Osteoblast (primary cell): ENCODE data around the gene FAM186B. TPM values are rescaled to one million over a fixed set of nuclear protein-coding genes. Genes with fewer than 3 reads are reported as not detected.
"Not testable (repeated sequence)": the region's sequence is repeated elsewhere in the genome, so short reads cannot be mapped to it uniquely, and the experiment has no call there.

Experiments
- DNase-seq: peaks from one replicate; pipeline ENCODE4 v3.0.0; 2011; ENCODE audit warnings: low spot score, mixed read lengths; ENCODE audit not compliant: insufficient read length; ENCODE audit errors: missing footprints
- H2AFZ ChIP-seq: 2 replicates; pipeline ENCODE4 v1.6.0; 2011; ENCODE audit warnings: mild to moderate bottlenecking, low read length
- H3K27ac ChIP-seq: 2 replicates; pipeline ENCODE4 v1.5.1; 2011; ENCODE audit warnings: mild to moderate bottlenecking, low read depth, low read length, moderate library complexity
- H3K27me3 ChIP-seq: 2 replicates; pipeline ENCODE4 v1.6.0; 2012; ENCODE audit warnings: mild to moderate bottlenecking, control low read depth, inconsistent platforms, low read length, moderate library complexity; ENCODE audit not compliant: insufficient read depth
- H3K36me3 ChIP-seq: 2 replicates; pipeline ENCODE4 v1.5.1; 2011; ENCODE audit warnings: mild to moderate bottlenecking, low read length, control low read depth, moderate library complexity; ENCODE audit not compliant: insufficient read depth
- H3K4me1 ChIP-seq: 2 replicates; pipeline ENCODE4 v1.5.1; 2011; ENCODE audit warnings: mild to moderate bottlenecking, low read length, control low read depth, moderate library complexity; ENCODE audit not compliant: insufficient read depth
- H3K4me2 ChIP-seq: 2 replicates; pipeline ENCODE4 v1.6.0; 2011; ENCODE audit warnings: mild to moderate bottlenecking, low read length; ENCODE audit not compliant: insufficient read depth
- H3K4me3 ChIP-seq: fragments of 200-600 bp; sonication (generic); 3 replicates; pipeline ENCODE4 v1.5.1; 2012; ENCODE audit warnings: mild to moderate bottlenecking, low read length, inconsistent platforms; ENCODE audit not compliant: insufficient read depth
- H3K79me2 ChIP-seq: 2 replicates; pipeline ENCODE4 v1.6.0; 2012; ENCODE audit warnings: mild to moderate bottlenecking, low read length, control low read depth, inconsistent platforms; ENCODE audit not compliant: insufficient read depth
- H3K9me3 ChIP-seq: 2 replicates; pipeline ENCODE4 v1.5.1; 2011; ENCODE audit warnings: low read depth, low read length, control low read depth
- H4K20me1 ChIP-seq: 2 replicates; pipeline ENCODE4 v1.6.0; 2012; ENCODE audit warnings: mild to moderate bottlenecking, low read length, control low read depth; ENCODE audit not compliant: insufficient read depth
- CTCF ChIP-seq: IDR thresholded peaks from 2 replicates; pipeline ENCODE4 v1.5.1; 2011; ENCODE audit warnings: mild to moderate bottlenecking, low read depth, low read length, moderate library complexity; ENCODE audit errors: extremely low read depth
- total RNA-seq: library from RNA; depleted of rRNA; stranded (reverse); fragments of >200 nt; gene quantifications from 2 replicates; pipeline ENCODE4 v1.2.3, GENCODE V29; 2012

The FAM186B gene
- total RNA-seq, 1 donor, result 0.72 TPM

DNA sequence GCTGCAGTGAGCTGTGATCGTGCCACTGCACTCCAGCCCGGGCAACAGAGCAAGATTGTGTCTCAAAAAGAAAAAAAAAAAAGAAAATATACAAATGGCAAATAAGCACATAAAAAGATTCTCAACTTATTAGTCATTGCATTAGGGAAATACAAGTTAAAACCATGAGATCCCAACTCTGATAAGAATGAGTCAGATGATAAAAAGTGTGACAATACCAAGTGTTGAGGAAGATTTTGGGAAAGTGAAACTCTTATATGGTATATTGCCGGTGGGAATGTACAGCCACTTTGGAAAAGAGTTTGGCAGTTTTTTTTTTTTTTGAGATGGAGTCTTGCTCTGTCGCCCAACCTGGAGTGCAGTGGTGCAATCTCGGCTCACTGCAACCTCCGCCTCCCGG, 10.3 kb upstream of the FAM186B start:
- Histone ChIP-seq H3K36me3 (no peaks in the 10 kb centered on the region), H2AFZ (no peak overlapping the region), H3K9me3 (no peaks in the 10 kb centered on the region), H3K4me3 (no peak overlapping the region), H3K79me2 (no peaks in the 10 kb centered on the region), H3K27ac (no peak overlapping the region), H3K4me2 (no peak overlapping the region), H3K27me3 (peaks cover 11% of the 10 kb centered on the region), H4K20me1 (no peaks in the 10 kb centered on the region), H3K4me1 (no peaks in the 10 kb centered on the region)
- TF ChIP-seq CTCF, result no peak
- no peak for DNase-seq

GRCh38 chr12:49612210-49612609, 6.8 kb upstream of the FAM186B start:
- no peaks in the 10 kb centered on the region for H3K36me3 ChIP-seq
- no peaks in the 10 kb centered on the region for H3K9me3 ChIP-seq
- no peak overlapping the region for H2AFZ ChIP-seq
- no peak for TF ChIP-seq CTCF
- no peak overlapping the region for H3K4me2 ChIP-seq
- H3K27me3 ChIP-seq, result no peaks in the 10 kb centered on the region
- H3K79me2 ChIP-seq, result no peaks in the 10 kb centered on the region
- no peak overlapping the region for H3K4me3 ChIP-seq
- no peaks in the 10 kb centered on the region for H3K4me1 ChIP-seq
- DNase-seq, result no peak
- no peaks in the 10 kb centered on the region for H4K20me1 ChIP-seq
- H3K27ac ChIP-seq, result no peak overlapping the region

- H3K4me1 ChIP-seq, H4K20me1 ChIP-seq, H3K27me3 ChIP-seq, H2AFZ ChIP-seq, H3K27ac ChIP-seq, DNase-seq, H3K36me3 ChIP-seq, H3K9me3 ChIP-seq, H3K79me2 ChIP-seq, H3K4me2 ChIP-seq, H3K4me3 ChIP-seq: not testable (repeated sequence)
Measured at GRCh38 chr12:49610785-49611184, 5.3 kb upstream of the FAM186B start.

DNA sequence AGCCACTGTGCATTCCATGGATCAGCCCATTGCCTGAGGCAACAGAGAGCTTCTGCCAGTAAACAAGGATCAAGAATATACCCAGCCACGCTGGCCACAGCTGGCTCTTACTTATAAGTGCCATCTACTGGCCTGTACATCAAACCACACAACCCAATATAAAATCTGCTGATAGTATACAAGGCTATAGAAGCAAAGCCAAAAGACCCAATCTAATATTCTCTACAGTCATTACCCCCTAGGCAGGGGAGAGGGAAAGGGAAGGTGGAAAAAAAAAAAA, 4.4 kb upstream of the FAM186B start:
- no peak overlapping the region for H3K4me3 ChIP-seq
- no peaks in the 10 kb centered on the region for H3K79me2 ChIP-seq
- no peak overlapping the region for H3K4me2 ChIP-seq
- H3K27me3 ChIP-seq, result no peaks in the 10 kb centered on the region
- no peaks in the 10 kb centered on the region for H4K20me1 ChIP-seq
- no peaks in the 10 kb centered on the region for H3K4me1 ChIP-seq
- no peak overlapping the region for H3K27ac ChIP-seq
- no peaks in the 10 kb centered on the region for H3K36me3 ChIP-seq
- no peaks in the 10 kb centered on the region for H3K9me3 ChIP-seq
- H2AFZ ChIP-seq, result no peak overlapping the region
- peak; percentile 19 for TF ChIP-seq CTCF
- no peak for DNase-seq
